HepG2 (cell line): ENCODE measurements around the gene EXOC3.

Experiments
- GMEB2 ChIP-seq: IDR thresholded peaks from 2 replicates; pipeline ENCODE4 v1.6.1; 2016; ENCODE audit warnings: missing biosample characterization, missing genetic modification reagents, low read depth
- HDAC1 ChIP-seq: sonication (generic); formaldehyde crosslinking; IDR thresholded peaks from 2 replicates; pipeline ENCODE4 v1.5.1; 2020; ENCODE audit warnings: mild to moderate bottlenecking, missing genetic modification reagents
- HNF4A ChIP-seq: sonication (generic); formaldehyde crosslinking; IDR thresholded peaks from 2 replicates; pipeline ENCODE4 v1.4.0; 2020; ENCODE audit warnings: missing genetic modification reagents
- ZNF207 ChIP-seq: fragments of 450-650 bp; IDR thresholded peaks from 2 replicates; pipeline ENCODE4 v1.6.1; 2016; ENCODE audit warnings: antibody characterized with exemption, borderline replicate concordance
- ZNF3 ChIP-seq: IDR thresholded peaks from 2 replicates; pipeline ENCODE4 v1.7.0; 2017; ENCODE audit warnings: inconsistent platforms
- ZNF768 ChIP-seq: sonication (generic); formaldehyde crosslinking; IDR thresholded peaks from 2 replicates; pipeline ENCODE4 v1.4.0; 2020; ENCODE audit warnings: missing genetic modification reagents

GRCh38 chr5:411728-412127, 31.2 kb upstream of the EXOC3 start:
- TF ChIP-seq HNF4A: no peak
- TF ChIP-seq HDAC1 (CRISPR knock-in tag): no peak
- TF ChIP-seq ZNF768 (CRISPR knock-in tag): no peak
- no peak for TF ChIP-seq ZNF3
- no peak for TF ChIP-seq ZNF207
- no peak for TF ChIP-seq GMEB2 (CRISPR knock-in tag)
